HFFc6 (cell line): ENCODE data around the gene C4orf50. TPM values are rescaled to one million over a fixed set of nuclear protein-coding genes. Genes with fewer than 3 reads are reported as not detected.

Source experiments
- DNase-seq: peaks from one replicate; pipeline ENCODE4 v3.0.0-alpha.2; 2018
- H3K27ac Mint-ChIP-seq: 2 replicates; pipeline ENCODE4 v1.8.0; 2020; ENCODE audit warnings: mild to moderate bottlenecking, mixed read lengths
- H3K27me3 Mint-ChIP-seq: 2 replicates; pipeline ENCODE4 v1.8.0; 2021; ENCODE audit warnings: mild to moderate bottlenecking, moderate library complexity, mixed read lengths; ENCODE audit not compliant: insufficient read depth
- H3K36me3 Mint-ChIP-seq: 2 replicates; pipeline ENCODE4 v1.8.0; 2021; ENCODE audit warnings: low read depth, mixed read lengths
- H3K4me1 Mint-ChIP-seq: 2 replicates; pipeline ENCODE4 v1.8.0; 2020; ENCODE audit warnings: low read depth, mixed read lengths
- H3K4me3 Mint-ChIP-seq: 2 replicates; pipeline ENCODE4 v1.8.0; 2020; ENCODE audit warnings: mild to moderate bottlenecking, moderate library complexity, mixed read lengths
- H3K9me3 Mint-ChIP-seq: 2 replicates; pipeline ENCODE4 v1.8.0; 2020; ENCODE audit warnings: mild to moderate bottlenecking, mixed read lengths
- total RNA-seq, 6 experiments: library from RNA; stranded (reverse); fragmentation: NEBNext Ultra II Directional; extraction: Animal tissue kit (Norgen Biotek cat#: 25700); gene quantifications; 2 replicates in 1 of 6; 3 replicates in 5 of 6; pipeline ENCODE4 v1.2.3, GENCODE V29; 2021
- TF ChIP-seq, protein P1 (sequence below): fragments of 200-600 bp; sonication (generic); IDR thresholded peaks from 2 replicates; pipeline ENCODE4 v1.5.0; 2021; ENCODE audit warnings: antibody characterized with exemption, mild to moderate bottlenecking

Gene C4orf50
- total RNA-seq, 6 experiments from 2014 or later = not detected

DNA sequence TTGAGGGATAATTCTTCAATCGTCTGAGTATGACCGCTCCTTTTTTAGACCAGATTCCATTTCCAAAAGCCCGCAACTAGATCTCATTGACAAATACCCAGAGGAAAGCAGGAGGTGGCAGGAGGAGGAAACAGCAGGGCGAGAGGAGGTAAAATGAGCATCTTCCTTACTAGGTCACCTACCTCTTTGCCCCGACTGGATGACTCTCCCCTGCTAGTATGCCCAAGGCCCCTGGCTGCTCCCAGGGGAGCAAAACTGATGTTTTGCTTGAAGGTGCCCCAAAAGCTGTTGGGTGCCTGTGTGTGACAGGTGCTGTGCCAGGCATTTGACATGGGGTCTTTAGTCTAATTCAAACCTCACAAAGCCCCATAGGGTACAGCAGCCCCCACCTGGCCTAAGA lies 48.9 kb downstream of the C4orf50 start:
- H3K4me1 Mint-ChIP-seq = no peaks in the 10 kb centered on the region
- H3K27ac Mint-ChIP-seq = no peak overlapping the region
- TF ChIP-seq, protein P1, sequence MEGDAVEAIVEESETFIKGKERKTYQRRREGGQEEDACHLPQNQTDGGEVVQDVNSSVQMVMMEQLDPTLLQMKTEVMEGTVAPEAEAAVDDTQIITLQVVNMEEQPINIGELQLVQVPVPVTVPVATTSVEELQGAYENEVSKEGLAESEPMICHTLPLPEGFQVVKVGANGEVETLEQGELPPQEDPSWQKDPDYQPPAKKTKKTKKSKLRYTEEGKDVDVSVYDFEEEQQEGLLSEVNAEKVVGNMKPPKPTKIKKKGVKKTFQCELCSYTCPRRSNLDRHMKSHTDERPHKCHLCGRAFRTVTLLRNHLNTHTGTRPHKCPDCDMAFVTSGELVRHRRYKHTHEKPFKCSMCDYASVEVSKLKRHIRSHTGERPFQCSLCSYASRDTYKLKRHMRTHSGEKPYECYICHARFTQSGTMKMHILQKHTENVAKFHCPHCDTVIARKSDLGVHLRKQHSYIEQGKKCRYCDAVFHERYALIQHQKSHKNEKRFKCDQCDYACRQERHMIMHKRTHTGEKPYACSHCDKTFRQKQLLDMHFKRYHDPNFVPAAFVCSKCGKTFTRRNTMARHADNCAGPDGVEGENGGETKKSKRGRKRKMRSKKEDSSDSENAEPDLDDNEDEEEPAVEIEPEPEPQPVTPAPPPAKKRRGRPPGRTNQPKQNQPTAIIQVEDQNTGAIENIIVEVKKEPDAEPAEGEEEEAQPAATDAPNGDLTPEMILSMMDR = no peak
- DNase-seq = no peak
- peaks cover 8% of the 10 kb centered on the region for H3K27me3 Mint-ChIP-seq
- H3K9me3 Mint-ChIP-seq = peaks cover 50% of the 10 kb centered on the region
- no peak overlapping the region for H3K4me3 Mint-ChIP-seq
- peaks cover 10% of the 10 kb centered on the region; the same call in 1 of the 2 replicates for H3K36me3 Mint-ChIP-seq

DNA sequence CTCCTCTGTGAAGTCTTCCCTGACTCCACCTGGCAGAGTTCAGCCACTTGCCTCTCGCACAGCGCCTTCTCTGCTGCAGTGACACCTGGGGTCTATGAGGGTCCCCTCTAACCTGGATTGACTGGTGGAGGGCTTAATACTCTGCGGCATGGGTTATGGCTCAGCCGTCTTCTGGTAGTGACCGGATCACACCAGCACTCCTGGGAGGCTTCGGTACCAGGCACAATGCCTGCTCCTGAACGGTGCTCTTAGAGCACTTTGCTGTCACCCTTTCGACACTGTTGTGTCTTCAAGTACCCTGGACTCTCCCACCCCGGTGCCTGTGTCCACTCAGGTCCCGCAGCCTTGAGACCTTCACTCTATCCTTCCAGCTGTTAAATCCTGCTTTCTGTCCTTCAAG lies 50.0 kb downstream of the C4orf50 start:
- Mint-ChIP-seq H3K27ac (no peak overlapping the region), H3K4me3 (no peak overlapping the region), H3K4me1 (no peaks in the 10 kb centered on the region), H3K36me3 (peaks cover 10% of the 10 kb centered on the region; the same call in 1 of the 2 replicates), H3K9me3 (peaks cover 49% of the 10 kb centered on the region), H3K27me3 (peaks cover 8% of the 10 kb centered on the region)
- TF ChIP-seq, protein P1 = no peak
- DNase-seq = no peak

DNA sequence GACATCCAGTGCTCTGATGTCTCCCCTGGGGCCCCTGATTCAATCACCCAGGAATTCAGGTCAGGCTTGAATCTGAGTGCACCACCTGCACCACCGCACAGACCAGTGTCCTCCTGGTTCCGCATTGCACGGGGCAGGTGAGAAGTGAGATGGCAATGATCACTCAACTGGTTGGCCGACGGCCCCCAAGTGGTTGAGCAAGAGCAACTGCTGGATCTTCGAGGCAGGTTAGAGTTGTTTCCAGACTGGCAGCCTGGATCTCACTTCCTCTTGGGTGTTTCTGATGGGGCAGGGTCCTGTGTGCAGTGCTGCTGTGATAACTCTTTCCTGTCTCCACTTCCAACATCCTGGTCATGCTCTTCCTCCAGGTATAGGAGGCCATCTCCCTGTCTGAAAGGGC lies 50.4 kb downstream of the C4orf50 start:
- Mint-ChIP-seq H3K9me3 (peaks cover 51% of the 10 kb centered on the region), H3K27me3 (peaks cover 8% of the 10 kb centered on the region), H3K36me3 (peaks cover 10% of the 10 kb centered on the region; the same call in 1 of the 2 replicates), H3K27ac (no peak overlapping the region), H3K4me1 (no peaks in the 10 kb centered on the region), H3K4me3 (no peak overlapping the region)
- TF ChIP-seq, protein P1 = no peak
- no peak for DNase-seq

GRCh38 chr4:5965225-5965624 lies 53.0 kb downstream of the C4orf50 start:
- peaks cover 32% of the 10 kb centered on the region for H3K9me3 Mint-ChIP-seq
- no peak for DNase-seq
- no peak overlapping the region for H3K27ac Mint-ChIP-seq
- H3K36me3 Mint-ChIP-seq = peaks cover 6% of the 10 kb centered on the region; the same call in 1 of the 2 replicates
- no peaks in the 10 kb centered on the region for H3K4me1 Mint-ChIP-seq
- no peak overlapping the region for H3K4me3 Mint-ChIP-seq
- TF ChIP-seq, protein P1 = no peak
- H3K27me3 Mint-ChIP-seq = peaks cover 8% of the 10 kb centered on the region

- Mint-ChIP-seq H3K4me1 (no peaks in the 10 kb centered on the region), H3K36me3 (peaks cover 6% of the 10 kb centered on the region; the same call in 1 of the 2 replicates), H3K4me3 (no peak overlapping the region), H3K27me3 (peaks cover 8% of the 10 kb centered on the region), H3K9me3 (peaks cover 25% of the 10 kb centered on the region), H3K27ac (no peak overlapping the region)
- DNase-seq = no peak
- TF ChIP-seq, protein P1 = no peak
These were observed 54.2 kb downstream of the C4orf50 start for GRCh38 chr4:5964030-5964429.

GRCh38 chr4:5963611-5964010 lies 54.6 kb downstream of the C4orf50 start:
- no peak for DNase-seq
- no peaks in the 10 kb centered on the region for H3K4me1 Mint-ChIP-seq
- peaks cover 2% of the 10 kb centered on the region; the same call in 1 of the 2 replicates for H3K36me3 Mint-ChIP-seq
- peaks cover 6% of the 10 kb centered on the region for H3K27me3 Mint-ChIP-seq
- H3K4me3 Mint-ChIP-seq = no peak overlapping the region
- H3K27ac Mint-ChIP-seq = no peak overlapping the region
- H3K9me3 Mint-ChIP-seq = peaks cover 21% of the 10 kb centered on the region
- TF ChIP-seq, protein P1 = no peak
